SH-SY5Y (cell line): ENCODE measurements around the gene LRRN4CL.

Experiments
- GATA2 ChIP-seq: IDR thresholded peaks from 2 replicates; pipeline ENCODE4 v1.6.1; 2011; ENCODE audit warnings: mild to moderate bottlenecking, low read depth, low read length
- GATA3 ChIP-seq: IDR thresholded peaks from 2 replicates; pipeline ENCODE4 v1.6.1; 2011; ENCODE audit warnings: low read depth, mild to moderate bottlenecking, low read length, moderate library complexity

The LRRN4CL gene

DNA sequence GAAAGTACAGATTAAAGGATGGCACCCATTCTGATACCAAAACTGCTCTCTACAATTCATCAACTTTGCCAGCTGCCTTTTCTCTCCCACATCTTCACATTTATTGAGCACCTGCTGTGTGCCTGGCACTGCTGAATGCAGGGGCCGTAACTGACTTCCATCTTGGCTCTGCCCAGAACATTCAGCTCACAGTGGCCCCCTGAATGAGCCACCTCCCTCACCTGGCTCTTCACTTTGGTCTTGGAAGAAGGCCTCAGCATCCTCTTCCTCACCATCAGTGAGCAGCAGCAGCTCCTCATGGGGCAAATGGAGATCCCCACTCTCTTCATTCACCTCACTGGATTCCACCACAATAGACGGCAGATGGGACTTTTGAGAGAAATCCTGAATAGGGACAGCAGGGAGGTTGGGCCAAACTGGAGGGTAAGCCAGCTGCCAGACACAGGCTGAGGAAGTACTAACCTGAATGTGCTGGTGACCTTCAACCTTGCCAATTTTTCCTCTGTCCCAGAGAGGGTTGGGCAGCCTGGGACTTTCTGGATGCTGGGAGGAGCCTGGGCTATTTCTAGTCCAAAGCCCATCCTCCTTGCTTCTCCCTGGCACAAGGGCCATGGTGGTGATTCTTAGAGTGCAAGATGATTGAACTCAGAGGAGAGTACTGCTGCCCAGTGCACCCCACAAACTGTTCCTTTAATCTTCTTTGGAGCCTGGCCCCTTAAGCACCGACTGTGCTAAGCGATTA, 19.7 kb downstream of the LRRN4CL start:
- TF ChIP-seq GATA3 (no peak), GATA2 (no peak)

DNA sequence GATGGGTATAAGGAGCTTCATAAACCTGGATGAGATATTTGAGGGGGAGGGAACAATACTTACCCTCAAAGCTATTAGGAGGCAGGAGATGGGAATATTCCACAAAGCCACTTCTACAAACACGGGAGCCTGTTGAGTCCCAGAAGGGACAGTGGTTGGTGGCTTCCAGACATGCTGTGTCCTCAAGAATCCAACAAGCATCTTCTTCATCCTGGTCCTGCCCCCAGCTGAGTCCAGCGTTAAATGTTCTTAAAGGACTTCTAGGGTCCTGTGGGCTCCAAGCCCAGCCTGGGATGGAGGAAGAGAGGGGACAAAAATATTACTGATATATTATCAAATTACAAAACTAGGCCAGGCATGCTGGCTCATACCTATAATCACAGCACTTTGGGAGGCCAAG, 21.9 kb downstream of the LRRN4CL start:
- TF ChIP-seq GATA3 = no peak
- TF ChIP-seq GATA2 = no peak

DNA sequence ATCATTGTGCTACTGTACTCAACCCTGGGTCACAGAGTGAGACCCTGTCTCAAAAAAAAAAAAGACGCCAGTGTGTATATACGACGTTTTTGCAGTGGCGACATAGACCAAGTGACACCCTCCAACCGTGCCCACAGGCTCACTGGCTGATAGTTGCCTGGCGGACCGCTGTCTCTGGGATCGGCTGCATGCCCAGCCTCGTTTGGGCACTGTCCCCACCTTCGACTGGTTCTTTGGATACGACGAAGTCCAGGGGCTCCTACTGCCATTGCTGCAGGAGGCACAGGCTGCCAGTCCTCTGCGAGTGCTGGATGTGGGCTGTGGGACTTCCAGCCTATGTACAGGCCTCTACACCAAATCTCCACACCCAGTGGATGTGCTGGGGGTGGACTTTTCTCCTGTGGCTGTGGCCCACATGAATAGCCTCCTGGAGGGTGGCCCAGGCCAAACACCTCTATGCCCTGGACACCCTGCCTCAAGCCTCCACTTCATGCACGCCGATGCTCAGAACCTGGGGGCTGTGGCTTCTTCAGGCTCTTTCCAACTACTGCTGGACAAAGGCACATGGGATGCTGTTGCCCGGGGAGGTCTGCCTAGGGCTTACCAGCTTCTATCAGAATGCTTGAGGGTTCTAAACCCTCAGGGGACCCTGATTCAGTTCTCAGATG, 22.9 kb downstream of the LRRN4CL start:
- no peak for TF ChIP-seq GATA2
- no peak for TF ChIP-seq GATA3

DNA sequence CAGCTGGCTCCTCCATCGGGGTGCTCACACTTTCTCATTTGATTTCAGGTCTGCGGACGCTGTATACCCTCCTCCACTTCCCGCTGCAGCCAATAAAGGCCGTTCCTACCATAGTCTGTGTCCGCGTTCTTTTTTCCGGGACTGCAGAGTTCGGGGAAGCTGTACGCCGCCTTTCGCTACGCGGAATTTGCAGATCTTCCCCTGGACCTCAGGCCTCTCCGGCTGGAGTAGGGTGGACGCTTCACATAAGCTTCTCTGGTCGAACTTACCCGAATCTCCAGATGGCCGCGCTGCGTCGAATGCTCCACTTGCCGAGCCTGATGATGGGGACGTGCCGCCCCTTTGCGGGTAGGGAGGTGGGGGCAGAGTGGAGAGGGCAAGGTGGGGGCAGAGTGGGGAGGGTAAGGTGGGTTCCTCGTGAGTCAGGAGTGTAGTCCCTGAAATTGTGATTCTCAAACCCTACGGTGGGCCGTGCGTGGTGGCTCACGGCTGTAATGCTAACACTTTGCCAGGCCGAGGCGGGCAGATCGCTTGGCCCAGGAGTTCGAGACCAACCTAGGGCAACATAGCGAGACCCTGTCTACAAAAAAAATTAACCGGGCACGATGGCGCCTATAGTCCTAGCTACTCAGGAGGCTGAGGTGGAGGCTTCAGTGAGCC, 23.6 kb downstream of the LRRN4CL start:
- TF ChIP-seq GATA2 = no peak
- TF ChIP-seq GATA3 = no peak

DNA sequence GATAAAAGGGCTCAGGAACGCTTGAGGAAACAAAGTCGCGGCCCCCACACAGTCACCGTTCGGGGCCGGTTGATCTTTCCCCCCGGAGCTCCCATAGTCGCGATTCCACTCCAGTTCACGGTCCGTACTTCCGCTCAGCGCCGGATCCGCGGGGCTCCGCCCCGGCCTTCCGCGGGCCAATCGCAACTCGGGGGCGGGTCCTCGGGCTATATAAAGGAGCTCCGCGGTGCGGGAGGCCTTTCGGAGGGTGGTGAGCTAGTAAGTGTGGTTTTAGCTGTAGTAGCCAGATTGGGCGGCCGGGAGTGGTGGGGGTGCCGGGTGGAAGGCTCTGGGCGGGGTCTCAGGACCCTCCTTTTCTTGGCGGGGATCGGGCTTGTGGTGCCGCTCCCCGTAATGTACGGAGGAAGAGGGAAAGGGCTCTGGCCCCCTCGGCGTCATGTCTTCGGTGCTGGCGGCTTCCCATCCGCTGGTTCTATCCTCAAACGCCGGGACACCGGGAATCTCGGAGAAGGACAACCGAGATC, 24.2 kb downstream of the LRRN4CL start, which contains the start of the genes C11orf98 and CSKMT:
TSS of gene C11orf98 (minus strand) at position 136 of the 524 bp plus-strand sequence. CDS start at position 95, 41 bp downstream.
TSS of gene CSKMT (plus strand) at position 238 of the 524 bp plus-strand sequence. CDS start 568 bp downstream, outside the sequence.
- no peak for TF ChIP-seq GATA3

DNA sequence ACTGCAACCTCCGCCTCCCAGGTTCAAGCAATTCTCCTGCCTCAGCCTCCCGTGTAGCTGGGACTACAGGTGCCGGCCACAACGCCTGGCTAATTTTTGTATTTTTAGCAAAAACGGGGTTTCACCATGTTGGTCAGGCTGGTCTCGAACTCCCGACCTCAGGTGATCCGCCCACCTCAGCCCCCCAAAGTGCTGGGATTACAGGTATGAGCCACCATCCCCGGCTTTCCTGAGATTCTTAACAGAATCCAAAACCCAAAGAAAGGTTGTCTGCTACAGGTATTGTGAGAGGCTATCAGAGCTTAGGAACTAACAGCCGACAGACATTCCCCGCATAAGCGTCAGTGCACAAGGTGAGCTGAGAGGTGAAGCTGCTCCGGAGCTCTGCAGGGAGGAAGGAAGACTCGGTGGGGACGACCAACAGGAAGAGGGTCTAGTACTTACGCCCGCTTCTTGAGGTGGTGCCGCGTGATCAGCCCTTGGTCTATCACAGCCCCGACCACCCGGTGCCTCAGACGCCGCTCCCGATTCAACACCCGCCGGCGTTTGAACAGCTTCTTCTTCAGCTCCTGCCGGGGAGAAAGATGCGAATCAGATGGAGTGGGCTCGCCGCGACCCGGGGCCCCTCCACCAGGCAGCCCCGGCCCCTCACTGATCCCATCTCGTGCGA, 24.8 kb downstream of the LRRN4CL start:
- TF ChIP-seq GATA2 (peak; percentile 30; the same call in 1 of the 2 replicates), GATA3 (no peak)

DNA sequence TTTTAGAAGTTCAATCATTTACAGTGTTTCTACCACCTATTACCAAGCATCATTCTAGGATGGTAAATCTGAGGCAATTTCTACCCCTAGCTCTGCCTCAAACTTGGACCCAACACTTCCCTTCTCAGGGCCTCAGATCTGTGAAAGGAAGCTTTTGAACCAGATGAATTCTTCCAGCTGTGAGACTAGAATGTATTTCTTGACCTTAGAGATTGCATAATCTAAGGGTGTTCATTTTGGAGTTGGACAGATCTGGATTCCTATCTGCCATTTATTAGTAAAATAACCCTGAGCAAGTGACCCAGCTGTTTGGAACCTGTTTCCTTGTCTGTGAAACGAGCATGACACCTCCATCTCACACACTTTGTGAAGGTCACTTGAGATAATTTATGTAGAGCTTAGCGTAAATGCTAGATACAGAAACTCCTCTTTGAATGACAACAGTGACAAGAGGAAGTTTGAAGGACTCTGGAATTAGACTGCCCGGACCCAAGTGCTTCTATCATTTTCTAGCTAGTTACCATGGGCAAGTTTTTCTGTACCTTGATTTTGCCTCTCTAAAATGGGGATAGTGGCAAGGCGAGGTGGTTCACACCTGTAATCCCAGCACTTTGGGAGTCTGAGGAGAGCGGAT, 32.4 kb downstream of the LRRN4CL start:
- TF ChIP-seq GATA2 = no peak
- no peak for TF ChIP-seq GATA3

DNA sequence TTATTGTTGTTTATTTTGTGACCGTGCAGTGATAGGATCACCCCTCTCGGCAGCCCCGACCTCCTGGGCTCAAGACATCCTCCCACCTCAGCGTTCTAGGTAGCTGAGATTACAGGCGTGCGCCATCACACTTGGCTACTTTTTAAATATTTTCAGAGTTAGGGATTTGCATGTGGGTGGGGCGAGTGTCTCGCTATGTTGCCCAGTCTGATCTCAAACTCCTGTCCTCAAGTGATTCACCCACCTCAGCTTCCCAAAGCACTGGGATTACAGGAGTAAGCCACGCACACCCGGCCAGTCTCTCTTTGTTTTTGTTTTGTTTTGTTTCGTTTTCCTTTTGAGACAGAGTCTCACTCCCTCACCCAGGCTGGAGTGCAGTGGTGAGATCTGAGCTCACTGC, 35.0 kb downstream of the LRRN4CL start:
- TF ChIP-seq GATA3 (no peak), GATA2 (no peak)

DNA sequence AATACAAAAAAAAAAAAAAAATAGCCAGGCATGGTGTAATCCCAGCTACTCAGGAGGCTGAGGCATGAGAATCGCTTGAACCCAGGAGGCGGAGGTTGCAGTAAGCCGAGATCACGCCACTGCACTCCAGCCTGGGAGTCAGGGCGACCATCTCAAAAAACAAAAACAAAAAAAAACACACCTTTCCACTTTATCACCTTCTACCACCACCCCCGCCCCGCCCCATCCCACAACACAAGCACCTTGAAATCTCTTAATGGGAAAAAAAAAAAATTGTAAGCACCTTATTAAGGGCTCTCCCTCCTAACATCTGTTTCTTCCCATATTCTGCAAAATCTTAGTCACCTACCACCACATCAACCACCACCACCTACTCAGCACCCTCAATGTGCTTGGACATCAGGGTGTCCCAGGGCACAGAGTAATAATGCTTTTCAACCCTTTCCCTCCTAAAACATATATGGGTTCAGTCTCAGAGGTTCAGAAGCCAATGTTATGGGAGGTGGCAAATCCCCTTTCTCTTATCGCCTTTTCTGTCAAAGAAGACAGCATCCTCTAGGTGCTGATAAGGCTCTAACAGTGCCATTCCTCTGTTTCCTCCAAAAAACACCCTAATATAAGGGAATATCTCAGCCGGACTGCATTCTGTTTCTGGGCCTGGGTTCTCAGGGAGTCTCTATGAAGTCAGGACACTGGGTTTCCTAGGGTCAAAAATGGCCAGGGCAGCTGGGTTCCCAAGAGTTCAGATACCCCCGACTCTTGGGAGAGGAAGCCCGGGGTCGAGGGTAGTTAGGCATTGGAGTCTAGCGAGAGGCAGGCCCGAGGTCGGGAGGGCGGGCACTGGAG, 36.9 kb downstream of the LRRN4CL start:
- TF ChIP-seq GATA3 = no peak
- TF ChIP-seq GATA2 = no peak

DNA sequence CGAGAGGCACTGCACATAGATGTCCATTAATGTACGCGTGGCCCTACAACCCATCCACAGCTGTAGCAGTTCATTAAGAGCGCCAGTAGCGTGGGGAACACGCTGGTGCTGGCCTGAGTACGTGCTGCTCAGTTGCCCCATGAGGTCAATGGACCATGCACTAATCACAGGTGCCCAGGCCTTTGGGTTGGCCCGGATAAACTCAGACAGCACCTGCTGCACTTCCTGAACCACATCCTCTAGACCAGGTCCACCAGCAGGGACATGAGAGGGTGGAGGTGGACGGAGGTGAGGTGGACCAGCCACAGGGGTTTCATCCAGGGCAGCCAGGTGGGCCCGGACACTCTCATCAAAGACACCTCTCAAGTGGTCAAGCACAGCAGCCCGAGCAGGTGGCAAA, 39.8 kb downstream of the LRRN4CL start:
- TF ChIP-seq GATA3 (no peak), GATA2 (no peak)

DNA sequence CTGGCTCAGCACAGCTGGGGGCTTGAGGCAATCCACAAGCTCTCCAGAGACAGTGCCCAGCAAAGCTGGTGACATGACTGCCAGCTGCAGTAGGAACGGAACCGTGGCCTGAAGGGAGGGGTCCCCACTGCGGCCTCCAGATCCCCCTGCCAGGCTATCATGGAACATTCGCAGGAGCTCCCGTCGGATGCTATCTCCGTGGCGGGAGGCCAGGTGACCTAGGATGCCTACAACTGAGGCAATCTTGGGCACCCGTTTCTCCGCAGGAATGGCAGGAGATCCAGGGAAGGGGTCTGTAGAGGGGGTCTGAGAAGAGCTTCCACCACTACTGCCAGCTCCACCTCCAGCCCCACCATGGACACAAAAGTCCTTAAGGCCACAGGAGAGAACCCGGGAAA, 40.4 kb downstream of the LRRN4CL start:
- TF ChIP-seq GATA2 = no peak
- no peak for TF ChIP-seq GATA3

DNA sequence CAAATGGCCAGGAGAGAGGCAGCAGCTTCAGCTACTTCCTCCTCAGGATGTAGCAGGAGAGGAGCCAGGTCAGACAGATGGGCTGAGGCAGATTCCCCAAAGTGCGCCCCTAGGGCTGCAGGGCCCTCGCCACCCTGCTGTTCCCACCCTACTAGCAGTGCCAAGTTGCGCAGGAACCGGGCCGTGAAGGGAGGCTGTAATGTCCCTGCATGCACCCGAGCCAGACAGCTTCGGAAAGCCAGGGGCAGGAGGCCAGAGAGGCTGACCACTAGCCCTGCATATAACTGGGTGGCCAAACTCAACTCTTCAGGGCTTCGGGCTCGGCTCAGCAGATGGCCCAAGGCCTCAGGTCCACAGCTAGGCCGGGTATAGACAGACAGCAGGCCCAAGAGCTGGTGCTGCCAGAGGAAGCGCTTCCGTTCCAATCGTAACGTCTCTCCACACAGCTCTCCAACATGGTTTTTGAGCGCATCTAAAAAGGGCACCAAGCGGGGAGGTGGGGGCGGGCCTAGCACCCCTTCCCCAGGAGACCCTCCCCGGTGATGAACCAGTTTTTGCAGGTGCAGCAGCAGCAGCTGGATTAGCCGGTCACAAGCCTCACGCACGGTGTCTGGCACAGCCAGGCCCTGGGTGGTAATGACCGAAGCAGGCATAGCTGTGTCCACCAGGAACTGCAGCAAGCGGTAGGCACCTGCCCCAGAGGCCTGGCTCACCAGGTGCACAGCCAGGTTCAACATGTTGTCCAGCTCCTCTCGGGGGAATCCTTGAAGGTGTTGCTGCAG, 41.0 kb downstream of the LRRN4CL start:
- TF ChIP-seq GATA3 (no peak), GATA2 (no peak)

DNA sequence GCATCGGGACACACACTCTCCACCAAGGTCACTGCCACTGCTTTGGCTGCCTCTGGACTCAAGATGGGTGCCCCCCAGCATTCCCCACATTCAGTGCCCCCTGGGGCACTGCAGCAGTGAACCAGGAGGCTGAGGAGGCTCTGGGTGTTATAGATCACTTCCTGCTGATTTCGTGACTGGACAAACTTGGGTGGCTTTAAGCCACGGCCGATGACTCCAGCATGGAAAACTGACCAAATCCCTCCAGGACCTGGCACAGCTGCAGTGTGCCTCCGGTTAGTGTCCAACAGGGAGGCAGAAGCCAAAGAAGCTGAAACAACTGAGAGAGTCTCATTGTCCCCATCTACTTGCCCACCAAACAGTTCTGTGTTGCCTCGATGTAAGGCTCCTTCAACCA, 41.7 kb downstream of the LRRN4CL start:
- no peak for TF ChIP-seq GATA2
- no peak for TF ChIP-seq GATA3
